ENCODE data around the gene NKAIN4.

Gene NKAIN4

GRCh38 chr20:63273059-63273579 lies 18.9 kb upstream of the NKAIN4 start:
- DNase-seq: no peak

DNA sequence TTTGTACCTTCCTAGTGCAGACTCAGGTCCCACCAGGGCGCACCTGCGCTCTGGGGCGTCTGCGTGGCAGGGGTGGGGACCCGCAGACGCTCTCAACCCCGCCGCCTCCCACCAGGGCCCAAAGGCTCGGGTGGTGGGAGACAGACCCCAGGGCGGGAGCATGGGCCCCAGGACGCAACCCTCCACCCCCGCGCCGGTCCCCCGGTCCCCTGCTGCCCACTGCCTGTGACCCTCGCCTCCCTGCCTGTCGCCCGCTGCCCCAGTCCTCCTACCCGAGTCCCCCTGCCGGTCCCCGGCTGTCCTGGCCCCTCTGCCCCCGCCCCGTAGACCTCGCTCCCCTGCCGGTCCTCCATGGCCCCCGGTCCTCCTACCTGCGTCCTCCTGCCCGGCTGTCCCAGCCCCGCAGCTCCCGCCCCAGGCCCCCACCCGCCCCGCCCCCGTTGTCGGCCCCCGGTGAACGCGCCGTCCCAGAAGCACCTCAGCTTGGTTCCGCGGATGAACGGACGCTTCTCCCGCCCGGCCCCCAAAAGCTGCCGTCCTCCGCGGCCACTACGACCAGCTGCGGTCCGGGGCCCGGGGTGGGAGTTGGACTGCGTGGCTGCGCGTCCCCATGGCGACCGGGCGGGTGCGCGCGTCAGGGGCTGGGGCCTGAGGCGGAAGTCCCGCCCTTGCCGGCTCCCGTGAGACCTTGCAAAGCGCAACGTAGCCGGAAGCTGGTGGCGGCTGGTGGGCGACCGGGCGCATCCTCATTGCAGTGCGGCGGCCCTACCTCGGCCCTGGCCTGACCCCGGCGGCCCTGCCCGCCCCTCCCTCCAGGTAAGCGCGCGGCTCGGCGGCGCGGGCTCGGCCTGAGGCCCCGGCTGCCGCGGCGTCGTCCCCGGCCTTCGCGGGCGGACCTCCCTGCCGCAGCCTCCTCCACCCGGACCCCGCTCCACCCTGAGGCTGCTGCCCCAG lies 18.1 kb upstream of the NKAIN4 start, which contains the start of gene ARFGAP1:
ARFGAP1 (plus strand) TSS at position 709 of the 954 bp plus-strand sequence. CDS start 2,768 bp downstream, outside the sequence.
- DNase-seq: peak; percentile 9

GRCh38 chr20:63270606-63271325 lies 16.5 kb upstream of the NKAIN4 start:
- no peak for DNase-seq

GRCh38 chr20:63269724-63270123 lies 15.5 kb upstream of the NKAIN4 start:
- no peak for DNase-seq

GRCh38 chr20:63268671-63269439 lies 14.6 kb upstream of the NKAIN4 start:
- DNase-seq: no peak

GRCh38 chr20:63268256-63268655 lies 14.0 kb upstream of the NKAIN4 start:
- DNase-seq: no peak

GRCh38 chr20:63267691-63268090 lies 13.4 kb upstream of the NKAIN4 start:
- DNase-seq: no peak

DNA sequence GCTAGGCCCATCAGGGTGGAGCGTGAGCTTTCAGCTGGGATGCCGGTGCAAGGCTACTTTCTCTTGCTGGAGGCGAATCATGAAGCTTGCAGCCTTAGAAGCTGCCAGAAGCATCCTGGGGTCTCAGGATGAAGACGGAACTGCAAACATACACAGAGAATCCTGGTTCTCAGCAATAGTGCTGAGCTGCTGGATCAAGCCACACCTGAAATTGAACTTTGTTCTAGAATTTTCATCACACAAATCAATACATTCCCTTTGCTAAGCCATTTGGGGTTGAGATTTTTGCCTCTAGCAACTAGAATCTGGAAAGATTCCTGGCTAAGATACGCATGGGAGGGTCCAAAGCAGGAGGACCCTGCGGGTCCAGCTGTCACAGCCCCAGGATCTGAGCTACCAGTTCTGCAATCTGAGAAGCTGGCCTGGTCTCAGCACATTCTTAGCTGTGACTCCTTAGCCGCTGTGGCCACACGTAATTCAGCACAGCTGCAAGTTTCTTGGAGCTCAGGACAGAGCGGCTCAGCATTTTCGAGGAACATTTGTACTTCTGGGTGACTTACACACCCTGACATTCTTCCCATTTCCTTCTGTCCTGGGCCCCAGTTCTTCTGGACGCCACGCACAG lies 11.7 kb upstream of the NKAIN4 start:
- DNase-seq: no peak

DNA sequence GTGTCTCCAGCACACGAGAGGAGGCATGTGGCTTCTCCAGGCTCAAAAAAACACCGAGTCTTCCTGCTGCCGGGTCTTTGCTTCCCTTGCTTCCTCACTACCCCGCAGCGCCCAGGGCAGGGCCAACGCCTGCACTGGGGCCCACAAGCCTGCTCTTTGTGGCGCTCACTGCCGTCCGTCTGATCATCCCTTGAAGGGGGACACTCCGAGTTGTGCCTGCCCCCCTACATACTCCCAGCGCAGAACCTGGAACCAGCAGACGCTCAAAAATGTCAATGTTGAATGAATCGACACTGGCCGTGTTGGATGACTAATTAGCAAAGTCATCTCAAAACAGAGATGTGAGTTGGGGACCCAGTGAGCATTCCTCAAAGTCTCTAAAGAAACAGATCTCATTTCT lies 10.3 kb upstream of the NKAIN4 start:
- DNase-seq: no peak

- DNase-seq: no peak
Measured at GRCh38 chr20:63264000-63264399, 9.7 kb upstream of the NKAIN4 start.

DNA sequence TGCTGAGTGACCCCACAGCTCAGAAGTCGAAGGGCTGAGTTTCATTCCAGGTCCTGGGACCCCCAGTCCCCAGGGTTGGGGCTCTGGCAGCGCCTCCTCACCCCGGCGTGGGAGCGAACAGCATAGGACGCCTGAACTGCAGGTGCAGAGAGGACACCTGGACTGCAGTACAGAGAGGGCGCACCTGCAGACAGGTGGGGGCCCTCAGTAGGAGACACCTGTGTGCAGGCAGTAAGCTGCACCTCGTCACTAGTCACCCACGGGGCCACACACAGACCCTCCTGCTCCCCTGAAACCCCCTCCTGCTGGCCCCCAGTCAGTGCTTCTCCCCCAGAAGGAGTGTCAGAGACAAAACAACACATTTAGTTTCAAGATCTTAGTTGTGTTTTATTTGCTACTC lies 8.6 kb upstream of the NKAIN4 start:
- no peak for DNase-seq

DNA sequence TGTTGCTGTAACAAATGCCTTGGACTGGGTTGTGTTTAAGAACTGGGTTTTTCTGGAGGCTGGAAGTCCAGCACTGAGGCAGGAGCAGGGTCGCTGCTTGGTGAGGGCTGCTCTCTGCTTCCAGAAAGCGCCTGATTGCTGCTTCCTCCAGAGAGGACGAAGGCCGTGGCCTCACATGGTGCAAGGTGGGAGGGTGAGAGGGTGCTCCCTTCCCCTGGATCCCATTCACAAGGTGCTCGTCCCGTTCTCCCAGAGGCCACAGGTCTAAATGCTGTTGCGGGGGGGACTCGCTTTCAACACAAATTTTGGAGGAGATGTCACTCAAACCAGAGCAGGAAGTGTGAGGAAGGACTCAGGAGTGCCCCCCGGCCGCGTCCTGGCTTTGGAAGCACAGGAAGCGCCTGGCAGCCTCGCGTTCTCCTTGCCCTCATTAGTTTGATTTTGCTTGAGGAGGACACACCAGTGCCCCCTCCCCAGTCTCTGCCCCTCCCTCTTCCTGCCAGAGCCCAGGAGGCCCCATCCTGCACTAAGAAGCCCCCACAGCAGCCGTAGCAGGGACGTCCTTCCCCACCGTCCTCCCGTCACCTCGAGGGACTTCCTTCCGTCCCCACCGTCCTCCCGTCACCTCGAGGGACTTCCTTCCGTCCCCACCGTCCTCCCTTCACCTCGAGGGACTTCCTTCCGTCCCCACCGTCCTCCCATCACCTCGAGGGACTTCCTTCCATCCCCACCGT lies 7.7 kb upstream of the NKAIN4 start:
- DNase-seq: no peak

GRCh38 chr20:63261060-63261794 lies 7.0 kb upstream of the NKAIN4 start:
- no peak for DNase-seq

GRCh38 chr20:63260521-63260920 lies 6.3 kb upstream of the NKAIN4 start:
- no peak for DNase-seq

GRCh38 chr20:63259734-63260460 lies 5.6 kb upstream of the NKAIN4 start:
- no peak for DNase-seq

- DNase-seq: no peak
Measured at GRCh38 chr20:63258781-63259180, 4.5 kb upstream of the NKAIN4 start.

GRCh38 chr20:63257629-63258028 lies 3.4 kb upstream of the NKAIN4 start:
- DNase-seq: no peak

GRCh38 chr20:63256954-63257353 lies 2.7 kb upstream of the NKAIN4 start:
- DNase-seq: no peak

GRCh38 chr20:63255931-63256704 lies 1.9 kb upstream of the NKAIN4 start:
- DNase-seq: no peak
